Caco-2 (cell line): ENCODE measurements around the gene SPECC1L. TPM values are rescaled to one million over a fixed set of nuclear protein-coding genes. Genes with fewer than 3 reads are reported as not detected.

Experiments used
- BruUV-seq: library from RNA; stranded (reverse); fragments of 400-500 nt; replicated peaks from 2 replicates; lab custom pipeline; 2021; lab: Mats Ljungman, UMichigan
- CTCF ChIA-PET: fragments of 300-600 bp; sonication (Branson Sonifier 250); formaldehyde crosslinking; loops from one replicate; lab custom pipeline; 2022; ENCODE audit warnings: antibody characterized with exemption; lab: Charles Lee
- POLR2A ChIA-PET: fragments of 300-600 bp; sonication (Branson Sonifier 250); formaldehyde crosslinking; loops from one replicate; lab custom pipeline; 2022; ENCODE audit warnings: antibody characterized with exemption; lab: Charles Lee
- DNase-seq, 2 experiments: peaks; one replicate each; pipeline versions ENCODE4 v3.0.0 to v3.0.0-alpha.2; 2020 to 2022
- H3K27me3 ChIP-seq: replicated peaks from 2 replicates; pipeline ENCODE4 v1.6.0; 2011; ENCODE audit warnings: low read length; ENCODE audit not compliant: control insufficient read depth, insufficient read depth
- H3K36me3 ChIP-seq: 2 replicates; pipeline ENCODE4 v1.5.1; 2011; ENCODE audit warnings: low read length; ENCODE audit not compliant: control insufficient read depth, insufficient read depth
- H3K4me1 ChIP-seq: fragments of 250-450 bp; sonication (Bioruptor Pico); 2 replicates; pipeline ENCODE4 v1.5.1; 2020; ENCODE audit warnings: mild to moderate bottlenecking
- H3K4me3 ChIP-seq: 2 replicates; pipeline ENCODE4 v1.5.1; 2011; ENCODE audit warnings: low read depth, mild to moderate bottlenecking, control low read depth, low read length
- H3K9me3 ChIP-seq: fragments of 250-450 bp; sonication (Bioruptor Pico); 2 replicates; pipeline ENCODE4 v1.5.1; 2020; ENCODE audit warnings: mild to moderate bottlenecking, moderate library complexity
- H3K27ac Mint-ChIP-seq: one replicate; pipeline ENCODE4 v1.8.0; 2022; ENCODE audit warnings: mixed read lengths; ENCODE audit not compliant: unreplicated experiment
- H3K27me3 Mint-ChIP-seq: one replicate; pipeline ENCODE4 v1.8.0; 2022; ENCODE audit warnings: mixed read lengths; ENCODE audit not compliant: insufficient read depth, unreplicated experiment
- H3K36me3 Mint-ChIP-seq: one replicate; pipeline ENCODE4 v1.8.0; 2022; ENCODE audit warnings: mild to moderate bottlenecking, mixed read lengths; ENCODE audit not compliant: insufficient read depth, unreplicated experiment
- H3K4me1 Mint-ChIP-seq: one replicate; pipeline ENCODE4 v1.8.0; 2022; ENCODE audit warnings: low read depth, mixed read lengths; ENCODE audit not compliant: unreplicated experiment
- H3K4me3 Mint-ChIP-seq: one replicate; pipeline ENCODE4 v1.8.0; 2022; ENCODE audit warnings: mild to moderate bottlenecking, moderate library complexity, mixed read lengths; ENCODE audit not compliant: unreplicated experiment
- H3K9me3 Mint-ChIP-seq: one replicate; pipeline ENCODE4 v1.8.0; 2022; ENCODE audit warnings: mixed read lengths; ENCODE audit not compliant: unreplicated experiment
- CTCF ChIP-seq, 2 experiments: fragments of 200-600 bp in 1 of 2; IDR thresholded peaks; 1 replicate in 1 of 2; 2 replicates in 1 of 2; pipeline versions ENCODE4 v1.5.1 to v1.8.0; 2011 to 2022; ENCODE audit warnings: antibody characterized with exemption in 1 of 2, control low read depth in 1 of 2, inconsistent platforms in 1 of 2, low read depth in 1 of 2, low read length in 1 of 2, mild to moderate bottlenecking in 1 of 2, moderate library complexity in 1 of 2; ENCODE audit not compliant: insufficient read depth in 1 of 2, severe bottlenecking in 1 of 2, unreplicated experiment in 1 of 2
- intact Hi-C: fragments of 100-400 bp; cut with micrococcal nuclease; formaldehyde crosslinking; loops from one replicate; pipeline ENCODE4 v1.10.0; 2022; ENCODE audit not compliant: unreplicated experiment
- total RNA-seq: library from RNA; stranded (reverse); gene quantifications from 2 replicates; pipeline ENCODE4 v1.2.3, GENCODE V29; 2022

SPECC1L gene
- total RNA-seq, 1 experiment from 2014 or later: 72.8 TPM

- POLR2A ChIA-PET: no interaction called here
- no peak for DNase-seq
- no peak overlapping the region for H3K4me3 Mint-ChIP-seq
Measured at GRCh38 chr22:24376586-24376985, 106.0 kb downstream of the SPECC1L start.

GRCh38 chr22:24379536-24379935 is 108.9 kb downstream of the SPECC1L start:
- Histone ChIP-seq H3K9me3 (no peaks in the 10 kb centered on the region), H3K4me3 (no peak overlapping the region), H3K36me3 (no peaks in the 10 kb centered on the region), H3K4me1 (no peaks in the 10 kb centered on the region), H3K27me3 (no peaks in the 10 kb centered on the region)
- peaks cover 7% of the 10 kb centered on the region for H3K9me3 Mint-ChIP-seq
- H3K4me3 Mint-ChIP-seq: no peak overlapping the region
- no peak overlapping the region for H3K27ac Mint-ChIP-seq
- no peak for TF ChIP-seq CTCF (IDR thresholded peaks at IDR 0.05; ENCODE audit: insufficient read depth in 1 of 2, low read depth in 1 of 2, low read length in 1 of 2, severe bottlenecking in 1 of 2, unreplicated experiment in 1 of 2)
- no peaks in the 10 kb centered on the region for H3K4me1 Mint-ChIP-seq
- POLR2A ChIA-PET: no interaction called here
- DNase-seq: no peak
- no TSS peak for BruUV-seq
- peaks cover 53% of the 10 kb centered on the region for H3K36me3 Mint-ChIP-seq
- H3K27me3 Mint-ChIP-seq: no peaks in the 10 kb centered on the region
- CTCF ChIA-PET: no interaction called here
- intact Hi-C loops: no loop called here

More at GRCh38 chr22:24376586-24376985, 106.0 kb downstream of the SPECC1L start:
- no TSS peak for BruUV-seq
- no peaks in the 10 kb centered on the region for H3K9me3 ChIP-seq
- Mint-ChIP-seq H3K9me3 (peaks cover 8% of the 10 kb centered on the region), H3K27me3 (no peaks in the 10 kb centered on the region), H3K4me1 (no peaks in the 10 kb centered on the region), H3K27ac (no peak overlapping the region), H3K36me3 (peaks cover 63% of the 10 kb centered on the region)
- intact Hi-C loops: no loop called here
- no peaks in the 10 kb centered on the region for H3K36me3 ChIP-seq
- no peaks in the 10 kb centered on the region for H3K4me1 ChIP-seq
- H3K27me3 ChIP-seq: no peaks in the 10 kb centered on the region
- no peak for TF ChIP-seq CTCF (IDR thresholded peaks at IDR 0.05; ENCODE audit: insufficient read depth in 1 of 2, low read depth in 1 of 2, low read length in 1 of 2, severe bottlenecking in 1 of 2, unreplicated experiment in 1 of 2)
- CTCF ChIA-PET: no interaction called here
- H3K4me3 ChIP-seq: no peak overlapping the region

GRCh38 chr22:24380220-24380904 is 109.7 kb downstream of the SPECC1L start:
- H3K36me3 Mint-ChIP-seq: peaks cover 50% of the 10 kb centered on the region
- H3K9me3 ChIP-seq: no peaks in the 10 kb centered on the region
- intact Hi-C loops: no loop called here
- H3K9me3 Mint-ChIP-seq: no peaks in the 10 kb centered on the region
- no peak overlapping the region for H3K27ac Mint-ChIP-seq
- no TSS peak for BruUV-seq
- no peaks in the 10 kb centered on the region for H3K36me3 ChIP-seq
- no peaks in the 10 kb centered on the region for H3K4me1 Mint-ChIP-seq
- ChIA-PET CTCF (no interaction called here), POLR2A (no interaction called here)
- no peak for TF ChIP-seq CTCF (IDR thresholded peaks at IDR 0.05; ENCODE audit: insufficient read depth in 1 of 2, low read depth in 1 of 2, low read length in 1 of 2, severe bottlenecking in 1 of 2, unreplicated experiment in 1 of 2)
- H3K27me3 Mint-ChIP-seq: no peaks in the 10 kb centered on the region
- no peak overlapping the region for H3K4me3 Mint-ChIP-seq
- H3K27me3 ChIP-seq: no peaks in the 10 kb centered on the region
- H3K4me3 ChIP-seq: no peak overlapping the region
- H3K4me1 ChIP-seq: no peaks in the 10 kb centered on the region
- DNase-seq: no peak
